Stimulated activated CD8-positive, alpha-beta memory T cell treated with anti-CD3 and anti-CD28 coated beads, Interleukin-4, amount 100 ng/mL, for 48 hours (primary cell): ENCODE results near the gene SKA3.
"Not testable (repeated sequence)": the region's sequence is repeated elsewhere in the genome, so short reads cannot be mapped to it uniquely, and the experiment has no call there.

Source experiments
- DNase-seq: peaks from one replicate; pipeline ENCODE4 v3.0.0-alpha.2; 2020

The SKA3 gene

DNA sequence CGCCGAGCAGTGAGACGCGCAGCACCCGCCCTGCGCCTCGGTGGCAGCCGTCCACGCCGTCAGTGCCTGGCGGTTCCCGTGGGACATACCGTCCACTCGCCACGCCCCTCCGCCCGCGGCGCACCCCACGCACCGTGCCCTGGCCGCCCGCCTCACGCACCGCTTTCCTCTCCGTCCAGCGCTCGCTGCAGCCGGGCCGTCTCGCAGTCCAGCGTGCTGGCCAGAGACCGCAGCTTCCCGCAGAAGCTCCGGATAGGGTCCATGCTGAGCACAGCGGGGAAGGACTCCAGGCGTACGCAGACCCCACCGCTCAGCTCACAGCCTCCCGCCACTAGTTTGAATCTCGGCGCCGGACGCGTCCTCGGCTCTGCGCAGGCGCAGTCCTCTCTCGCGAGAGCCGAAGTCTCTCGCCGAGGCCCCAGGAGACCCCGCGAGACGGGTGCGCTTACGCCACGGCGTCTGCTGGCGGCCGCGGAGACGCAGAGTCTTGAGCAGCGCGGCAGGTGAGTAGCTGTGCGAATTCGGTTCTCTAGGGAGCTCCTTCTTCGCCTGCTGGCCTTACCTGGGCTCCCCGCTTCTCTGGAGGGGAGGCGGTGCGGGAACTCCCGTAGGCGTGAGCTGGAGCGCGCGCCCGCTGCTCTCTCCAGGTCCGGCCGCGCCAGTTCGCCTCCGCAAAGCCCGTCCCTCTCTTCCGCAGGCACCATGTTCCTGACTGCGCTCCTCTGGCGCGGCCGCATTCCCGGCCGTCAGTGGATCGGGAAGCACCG is at the start of gene SKA3, which contains the start of gene MRPL57:
SKA3 (minus strand) TSS at position 338 of the 767 bp plus-strand sequence; CDS start at position 263, 75 bp downstream.
MRPL57 (plus strand) TSS at position 444 of the 767 bp plus-strand sequence; CDS start at position 703, 259 bp downstream.
- peak; percentile 95 for DNase-seq

DNA sequence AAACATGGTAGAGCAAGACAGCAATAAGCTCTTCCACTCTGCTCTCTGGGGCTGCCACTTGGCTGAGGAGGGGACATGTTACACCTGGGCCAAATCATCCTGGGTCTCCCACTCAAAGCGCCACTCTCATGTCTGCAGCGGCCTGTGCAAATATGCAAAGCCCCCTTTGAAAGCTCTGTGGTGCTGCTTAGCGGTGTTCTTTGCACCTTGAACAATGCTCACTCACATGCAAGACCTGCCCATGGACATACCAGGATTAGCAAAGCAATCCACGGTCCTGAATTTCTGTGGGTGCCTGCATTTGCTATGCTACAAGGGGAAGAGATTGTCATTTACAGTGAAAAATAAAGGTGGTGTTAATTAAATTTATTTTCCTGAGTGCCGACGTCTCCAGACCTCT is 48.7 kb upstream of the SKA3 start:
- no peak for DNase-seq

DNA sequence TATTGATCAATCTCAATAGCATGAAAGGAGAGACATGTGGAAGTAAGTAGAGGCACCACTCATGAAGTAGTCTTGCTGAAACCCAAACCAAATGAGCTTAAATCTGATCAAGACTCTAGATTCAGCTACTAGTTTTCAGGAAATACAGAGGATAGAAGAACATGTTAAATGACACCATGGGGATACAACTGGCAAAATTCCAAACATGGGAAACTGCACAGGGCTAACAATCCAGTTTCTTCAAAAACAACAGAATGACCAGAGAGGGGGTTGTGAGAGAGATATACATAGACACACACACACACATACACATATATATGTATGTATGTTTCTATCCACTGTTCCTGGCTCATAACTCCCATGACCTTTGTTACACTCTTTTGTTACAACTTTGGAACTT is 44.9 kb upstream of the SKA3 start:
- DNase-seq: no peak

DNA sequence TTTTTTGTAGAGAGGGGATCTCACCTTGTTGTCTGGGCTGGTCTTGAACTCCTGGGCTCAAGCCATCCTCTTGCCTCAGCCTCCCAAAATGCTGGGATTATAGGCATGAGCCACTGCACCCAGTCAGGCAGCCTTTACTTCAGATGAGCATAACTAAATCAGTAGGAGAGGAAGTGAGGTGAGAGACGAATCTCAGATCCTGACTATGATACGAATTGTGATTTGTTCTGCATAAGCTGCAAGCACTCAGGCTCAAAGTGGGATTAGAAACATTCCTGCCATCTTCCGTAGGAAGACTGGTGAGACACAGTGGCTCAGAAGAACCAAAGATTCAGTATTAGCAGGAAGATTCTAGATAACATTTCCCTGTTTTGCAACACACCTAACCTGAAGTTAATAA is 43.4 kb upstream of the SKA3 start:
- DNase-seq: not testable (repeated sequence)

DNA sequence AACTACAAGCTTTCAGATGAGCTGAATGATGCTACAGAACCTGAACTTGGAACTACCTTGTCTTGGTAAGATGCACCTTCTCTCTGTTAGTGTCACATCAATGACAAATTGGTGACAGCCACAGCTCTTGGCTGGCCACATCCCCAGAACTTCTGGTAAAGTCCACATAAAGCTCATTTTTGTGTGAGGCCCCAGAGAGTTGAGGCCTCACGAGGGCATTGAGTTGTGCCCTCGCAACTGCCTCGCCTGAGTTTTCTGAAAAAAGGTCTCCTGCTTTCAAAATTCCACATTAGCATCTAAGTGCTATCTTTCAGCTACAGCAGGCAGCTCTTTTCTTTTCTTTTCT is 42.7 kb upstream of the SKA3 start:
- no peak for DNase-seq

DNA sequence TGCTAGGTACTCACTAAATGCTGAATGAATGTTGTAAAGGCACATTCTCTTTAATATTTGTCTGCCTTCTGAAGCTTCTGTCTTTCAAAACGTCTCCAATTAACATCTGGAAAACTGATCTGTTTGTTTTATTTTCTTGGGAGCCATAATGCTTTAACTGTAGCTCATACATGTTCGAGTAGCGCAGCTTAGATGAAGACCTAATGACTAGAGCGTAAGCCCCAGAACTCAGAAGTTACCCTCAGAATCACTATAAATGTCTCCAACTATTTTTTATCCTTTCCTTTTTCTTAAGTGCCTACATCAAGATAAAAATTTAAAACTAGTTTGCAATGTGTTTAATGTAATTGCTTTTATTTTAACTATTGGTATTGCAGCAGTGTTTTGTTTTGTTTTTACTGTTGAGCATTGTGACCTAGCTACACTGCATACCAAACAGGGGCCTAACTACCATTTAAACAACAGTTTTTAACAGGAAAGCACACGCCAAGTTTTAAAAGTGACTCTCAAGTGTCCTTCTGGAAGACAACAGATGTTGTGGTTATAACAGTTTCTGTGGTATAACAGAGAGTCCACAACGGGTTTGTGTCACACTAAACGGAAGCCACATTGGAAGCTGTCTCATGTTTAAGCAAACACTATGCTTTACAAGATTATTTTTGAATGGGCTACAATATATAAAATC is 42.1 kb upstream of the SKA3 start:
- DNase-seq: no peak

DNA sequence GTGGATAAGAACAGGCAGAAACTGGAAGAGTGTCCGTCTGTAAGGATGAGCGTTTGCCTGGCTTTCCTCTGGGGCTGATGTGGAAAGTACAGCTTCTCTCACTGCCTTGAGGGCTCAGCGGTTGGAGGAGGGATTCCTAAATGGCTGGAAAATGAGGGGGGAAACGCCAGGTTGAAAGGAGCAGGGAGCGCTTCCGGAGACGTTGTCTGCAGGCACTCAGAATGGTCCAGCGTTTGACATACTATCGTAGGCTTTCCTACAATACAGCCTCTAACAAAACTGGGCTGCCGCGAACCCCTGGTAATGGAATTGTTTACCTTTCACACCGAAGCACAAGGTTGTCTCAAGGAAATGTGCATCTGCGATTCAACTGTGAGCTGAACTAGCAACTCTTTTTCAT is 40.0 kb upstream of the SKA3 start:
- no peak for DNase-seq

DNA sequence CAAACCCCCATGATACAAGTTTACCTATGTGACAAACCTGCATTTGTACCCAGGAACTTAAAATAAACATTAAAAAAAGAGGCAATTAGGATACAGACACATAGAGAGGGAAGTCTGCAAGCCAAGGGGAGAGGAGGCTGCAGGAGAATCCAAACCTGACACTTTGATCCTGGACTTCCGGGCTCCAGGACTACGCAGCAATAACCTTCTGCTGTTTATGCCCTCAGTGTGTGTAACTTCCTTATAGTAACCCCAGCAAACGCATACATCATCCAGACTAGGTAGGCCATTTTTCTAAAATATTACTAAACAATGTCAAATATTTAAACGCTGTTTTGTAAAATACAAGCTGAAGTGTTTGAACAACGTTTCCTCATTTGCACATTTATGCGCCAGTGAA is 39.1 kb upstream of the SKA3 start:
- DNase-seq: not testable (repeated sequence)

DNA sequence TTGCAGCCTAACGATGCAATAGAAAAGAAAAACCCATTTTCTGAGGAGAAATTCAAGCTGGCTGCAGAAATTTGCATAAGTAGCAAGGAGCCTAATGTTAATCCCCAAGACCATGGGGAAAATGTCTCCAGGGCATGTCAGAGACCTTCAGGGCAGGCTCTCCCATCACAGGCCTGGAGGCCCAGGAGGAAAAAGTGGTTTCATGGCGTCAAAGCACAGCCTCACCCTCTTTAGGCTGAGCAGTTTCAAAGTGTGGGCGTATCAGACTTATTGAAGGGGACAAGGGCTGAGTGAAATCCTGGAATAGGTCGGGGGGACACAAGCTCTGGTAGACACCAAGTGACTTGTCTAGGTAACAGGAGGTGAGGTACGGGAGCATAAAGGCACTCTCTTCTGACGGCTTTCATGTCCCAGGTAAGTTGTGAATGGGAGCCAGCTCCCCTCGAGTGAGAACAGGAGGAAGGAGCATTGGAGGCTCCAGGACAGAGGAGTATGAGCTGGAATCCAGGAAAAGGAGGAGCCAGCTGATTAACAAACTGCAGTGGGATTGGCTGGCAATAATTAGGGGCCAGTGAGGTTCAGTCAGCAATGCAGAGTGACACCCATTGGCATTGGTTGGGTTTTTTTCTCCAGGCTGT is 35.9 kb upstream of the SKA3 start:
- DNase-seq: no peak

DNA sequence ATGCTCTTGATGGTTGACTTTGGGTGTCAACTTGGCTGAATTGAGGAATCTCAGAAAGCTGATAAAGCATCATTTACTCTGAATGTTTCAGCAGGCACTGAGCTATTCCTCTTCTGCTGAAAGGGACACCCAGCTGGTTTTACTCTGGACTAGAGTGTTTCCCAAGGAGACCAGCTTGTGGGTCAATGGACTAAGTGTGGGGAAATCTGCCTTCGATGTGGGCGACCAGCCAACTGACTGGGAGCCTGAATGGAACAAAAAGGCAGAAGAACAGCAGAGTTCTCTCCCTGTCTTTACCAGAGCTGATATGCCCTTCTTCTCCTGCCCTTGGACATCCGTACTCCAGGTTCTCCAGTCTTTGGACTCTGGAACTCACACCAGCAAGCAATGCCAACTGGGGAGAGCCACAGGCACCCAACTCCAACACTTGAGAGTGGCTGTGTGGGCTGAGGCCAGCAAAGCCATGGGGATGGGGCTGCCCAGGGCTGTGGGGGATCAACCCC is 32.4 kb upstream of the SKA3 start:
- DNase-seq: no peak

DNA sequence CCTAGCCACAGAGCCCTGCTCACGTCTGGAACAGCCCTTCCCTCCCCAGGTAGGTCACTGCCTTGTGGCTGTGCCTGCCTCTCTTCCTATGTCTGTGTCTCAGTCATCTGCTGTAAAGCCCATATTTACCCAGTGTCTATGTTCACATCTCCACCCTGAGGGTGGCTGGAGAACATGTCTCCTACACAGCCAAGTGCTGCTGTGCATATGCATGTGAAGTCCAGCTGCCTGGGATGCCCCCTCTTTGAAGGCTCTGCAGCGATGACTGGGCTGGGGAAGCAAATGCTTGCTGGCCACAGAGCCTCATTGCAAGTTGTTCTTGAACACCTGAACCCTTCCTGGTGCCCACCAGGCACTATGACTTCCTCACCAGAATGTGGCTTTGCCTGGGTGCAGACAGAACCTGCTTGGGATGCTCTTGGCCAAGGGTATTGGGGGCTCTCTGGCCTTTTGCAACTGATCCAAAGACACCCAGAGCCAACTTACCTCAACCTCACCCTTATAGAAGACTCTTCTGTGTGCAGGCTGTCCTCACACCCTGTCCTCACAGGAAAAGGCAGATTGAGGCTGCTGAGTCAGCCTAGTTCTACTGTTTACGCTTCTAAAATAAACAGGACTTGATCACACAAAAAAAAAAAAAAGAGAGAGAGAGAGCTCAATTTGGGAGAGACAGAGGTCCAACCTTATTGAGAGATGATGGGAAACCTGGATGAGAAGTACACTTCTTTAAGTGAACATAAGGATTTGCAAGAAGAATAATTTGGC is 26.6 kb upstream of the SKA3 start:
- DNase-seq: no peak

DNA sequence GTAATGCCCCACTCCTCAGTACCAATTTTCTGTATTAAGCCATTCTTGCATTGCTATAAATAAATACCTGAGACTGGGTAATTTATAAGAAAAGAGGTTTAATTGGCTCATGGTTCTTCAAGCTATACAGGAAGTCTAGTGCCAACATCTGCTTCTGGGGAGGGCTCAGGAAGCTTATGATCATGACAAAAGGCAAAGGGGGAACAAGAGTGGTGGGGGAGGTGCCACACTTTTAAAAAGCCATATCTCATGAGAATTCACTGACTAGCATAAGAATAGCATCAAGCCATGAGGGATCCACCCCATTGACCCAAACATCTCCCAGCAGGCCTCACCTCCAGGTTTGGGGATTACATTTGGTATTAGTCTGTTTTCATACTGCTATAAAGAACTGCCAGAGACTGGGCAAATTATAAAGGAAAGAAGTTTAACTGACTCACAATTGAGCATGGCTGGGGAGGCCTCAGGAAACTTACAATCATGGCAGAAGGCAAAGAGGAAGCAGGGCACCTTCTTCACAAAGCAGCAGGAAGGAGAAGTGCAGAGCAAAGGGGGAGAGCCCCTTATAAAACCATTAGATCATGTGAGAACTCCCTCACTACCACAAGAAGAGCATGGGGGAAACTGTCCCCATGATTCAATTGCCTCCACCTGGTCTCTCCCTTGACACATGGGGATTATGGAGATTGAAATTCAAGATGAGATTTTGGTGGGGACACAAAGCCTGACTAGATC is 25.3 kb upstream of the SKA3 start:
- DNase-seq: not testable (repeated sequence)

DNA sequence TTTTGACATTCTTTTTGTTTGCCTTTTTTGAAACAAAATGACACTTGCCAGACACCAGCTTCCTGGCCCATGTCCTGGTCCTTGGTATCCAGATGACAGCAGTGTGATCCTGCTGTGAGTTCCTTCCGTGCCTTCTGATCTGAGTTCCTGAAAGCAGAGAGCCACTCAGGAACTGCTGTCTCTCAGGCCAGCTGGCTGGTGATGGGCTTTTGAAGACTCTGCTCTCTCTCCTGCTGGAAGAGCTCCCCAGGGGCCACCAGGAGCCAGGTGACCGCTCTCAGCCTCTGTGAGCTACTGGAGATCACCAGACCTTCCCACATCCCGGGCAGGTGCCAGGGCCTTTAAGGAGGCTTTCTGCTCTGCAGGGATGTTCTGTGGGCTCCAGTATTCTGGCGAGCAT is 22.0 kb upstream of the SKA3 start:
- not testable (repeated sequence) for DNase-seq

DNA sequence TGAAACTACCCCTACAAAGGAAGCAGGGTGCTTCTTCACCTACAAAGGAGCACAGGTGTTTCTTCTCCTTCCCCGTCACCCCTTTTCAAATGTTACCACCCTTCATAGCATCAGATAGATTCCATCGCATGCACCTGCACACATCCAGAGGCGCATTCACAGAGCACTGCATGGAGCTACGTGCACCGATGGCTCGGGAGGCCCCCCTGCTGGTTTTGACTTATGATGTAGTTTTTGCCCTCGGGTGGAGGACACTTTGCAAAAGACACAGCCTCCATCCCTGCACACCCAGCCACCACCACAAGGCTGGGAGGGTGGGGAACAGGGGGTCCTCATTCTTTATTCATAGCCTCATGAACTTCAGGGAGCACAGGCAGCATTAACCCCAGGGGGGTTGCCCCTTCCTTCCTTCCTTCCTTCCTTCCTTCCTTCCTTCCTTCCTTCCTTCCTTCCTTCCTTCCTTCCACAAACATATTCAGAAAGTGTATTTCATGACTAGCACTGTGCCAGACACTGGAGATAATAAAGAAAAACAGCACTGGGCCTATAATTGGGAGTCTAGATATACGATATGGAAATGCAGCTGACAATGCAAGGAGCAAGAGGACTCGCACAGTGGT is 21.4 kb upstream of the SKA3 start:
- DNase-seq: not testable (repeated sequence)

DNA sequence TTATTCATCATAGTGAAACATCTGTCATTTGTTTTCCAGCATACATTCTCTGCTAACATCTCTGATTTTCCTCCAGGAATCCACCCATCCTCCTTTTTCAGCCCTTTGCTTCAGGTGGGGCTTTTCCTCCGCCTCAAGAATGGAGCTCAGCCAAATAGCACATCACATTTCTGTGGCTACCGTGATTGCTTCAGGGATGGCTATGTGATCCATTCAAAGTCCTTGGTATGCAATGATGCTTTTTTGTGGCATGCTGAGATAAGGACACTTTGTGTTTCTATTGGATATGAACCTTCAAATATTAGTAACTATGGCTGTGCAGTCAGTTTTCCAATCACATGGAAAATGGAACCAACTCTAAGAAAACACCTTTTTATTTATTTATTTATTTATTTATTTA is 18.4 kb upstream of the SKA3 start:
- DNase-seq: not testable (repeated sequence)

DNA sequence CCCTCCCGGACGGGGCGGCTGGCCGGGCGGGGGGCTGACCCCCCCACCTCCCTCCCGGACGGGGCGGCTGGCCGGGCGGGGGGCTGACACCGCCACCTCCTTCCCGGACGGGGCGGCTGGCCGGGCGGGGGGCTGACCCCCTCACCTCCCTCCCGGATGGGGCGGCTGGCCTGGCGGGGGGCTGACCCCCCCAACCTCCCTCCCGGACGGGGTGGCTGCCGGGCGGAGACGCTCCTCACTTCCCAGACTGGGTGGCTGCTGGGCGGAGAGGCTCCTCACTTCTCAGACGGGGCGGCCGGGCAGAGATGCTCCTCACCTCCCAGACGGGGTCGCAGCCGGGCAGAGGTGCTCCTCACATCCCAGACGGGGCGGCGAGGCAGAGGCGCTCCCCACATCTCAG is 10.1 kb upstream of the SKA3 start:
- not testable (repeated sequence) for DNase-seq

DNA sequence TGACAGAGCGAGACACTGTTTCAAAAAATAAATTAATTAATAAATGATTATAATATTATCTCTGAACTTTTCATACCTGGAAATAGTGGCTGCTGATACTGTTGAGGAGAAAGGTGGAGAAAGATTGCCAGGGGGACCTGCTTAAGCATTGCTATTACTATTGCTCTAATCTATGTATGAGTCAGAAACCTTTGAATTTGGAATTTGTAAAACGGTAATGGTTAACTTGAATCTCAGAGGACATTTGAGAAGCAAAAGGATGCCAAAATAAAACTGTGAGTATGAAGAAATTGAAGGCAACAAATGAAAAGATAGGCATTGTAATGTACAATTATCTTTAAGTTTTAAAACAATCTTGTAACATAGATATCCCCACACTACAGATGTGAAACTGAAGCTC is 5.3 kb upstream of the SKA3 start:
- no peak for DNase-seq

DNA sequence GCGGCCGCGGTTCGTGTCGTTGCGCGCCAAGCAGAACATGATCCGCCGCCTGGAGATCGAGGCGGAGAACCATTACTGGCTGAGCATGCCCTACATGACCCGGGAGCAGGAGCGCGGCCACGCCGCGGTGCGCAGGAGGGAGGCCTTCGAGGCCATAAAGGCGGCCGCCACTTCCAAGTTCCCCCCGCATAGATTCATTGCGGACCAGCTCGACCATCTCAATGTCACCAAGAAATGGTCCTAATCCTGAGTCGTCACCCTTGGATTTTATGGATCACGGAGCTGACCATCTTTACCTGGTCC is 581 bp upstream of the SKA3 start:
- peak; percentile 49 for DNase-seq

DNA sequence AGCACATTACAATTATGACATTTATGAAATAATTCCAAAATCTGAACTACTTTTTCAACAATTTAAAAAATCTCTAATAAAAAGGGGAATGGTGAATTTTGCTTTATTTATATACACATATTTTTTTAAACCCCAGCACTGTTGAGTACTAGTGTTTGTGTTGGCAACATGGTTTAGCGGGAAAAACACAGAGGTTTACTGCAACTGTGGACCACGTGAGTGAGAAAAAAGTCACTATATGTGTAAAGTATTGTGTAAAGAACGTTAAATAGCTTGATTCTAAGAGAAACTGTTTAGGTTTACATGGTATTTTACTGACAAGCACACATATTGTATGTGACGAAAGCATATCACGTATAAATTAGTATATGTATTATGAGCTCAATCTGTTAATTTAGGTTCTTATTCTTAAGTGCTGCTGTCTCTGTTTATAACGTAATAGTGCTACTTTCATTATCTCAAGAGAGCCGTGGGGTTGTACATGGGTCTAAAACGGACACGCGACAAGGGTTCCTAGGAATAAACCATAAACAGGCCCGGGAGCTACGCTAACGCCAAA is 617 bp downstream of the SKA3 start:
- no peak for DNase-seq

DNA sequence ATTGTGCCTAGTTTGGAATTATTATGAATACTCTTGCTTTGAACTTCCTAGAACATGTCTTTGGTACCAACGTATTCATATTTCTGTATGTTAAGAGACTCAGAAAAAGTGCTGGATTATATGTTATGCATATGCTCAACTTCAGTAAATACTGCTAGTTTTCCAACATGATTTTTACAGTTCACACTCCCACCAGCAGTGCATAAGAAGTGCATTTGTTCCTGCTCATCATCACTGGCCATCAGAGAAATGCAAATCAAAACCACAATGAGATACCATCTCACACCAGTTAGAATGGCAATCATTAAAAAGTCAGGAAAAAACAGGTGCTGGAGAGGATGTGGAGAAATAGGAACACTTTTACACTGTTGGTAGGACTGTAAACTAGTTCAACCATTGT is 2.6 kb downstream of the SKA3 start:
- DNase-seq: not testable (repeated sequence)

DNA sequence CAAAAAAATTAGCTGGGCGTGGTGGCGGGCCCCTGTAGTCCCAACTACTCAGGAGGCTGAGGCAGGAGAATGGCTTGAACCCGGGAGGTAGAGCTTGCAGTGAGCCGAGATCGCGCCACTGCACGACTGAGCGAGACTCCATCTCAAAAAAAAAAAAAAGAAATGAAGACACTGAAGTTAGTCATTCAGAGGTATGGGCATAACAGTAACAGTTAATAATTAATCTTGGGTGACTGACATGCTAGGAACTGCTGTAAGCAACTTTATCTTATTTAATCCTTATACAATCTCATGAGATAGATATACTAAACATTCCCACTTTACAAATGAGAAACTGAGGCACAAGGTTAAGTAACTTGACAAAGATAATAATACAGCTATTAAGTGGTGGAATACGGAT is 4.9 kb downstream of the SKA3 start:
- no peak for DNase-seq

DNA sequence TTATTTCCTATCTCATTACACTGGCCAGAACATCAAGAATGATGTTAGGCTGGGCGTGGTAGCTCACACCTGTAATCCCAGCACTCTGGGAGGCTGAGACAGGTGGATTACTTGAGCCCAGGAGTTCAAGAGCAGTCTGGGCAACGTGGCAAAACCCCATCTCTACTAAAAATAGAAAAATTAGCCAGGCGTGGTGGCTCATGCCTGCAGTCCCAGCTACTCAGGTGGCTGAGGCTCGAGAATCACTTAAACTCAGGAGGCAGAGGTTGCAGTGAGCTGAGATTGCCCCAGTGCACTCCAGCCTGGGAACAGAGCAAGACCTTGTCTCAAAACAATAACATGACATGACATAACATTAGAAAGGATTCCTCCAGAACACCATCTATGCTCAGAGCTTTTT is 10.7 kb downstream of the SKA3 start:
- not testable (repeated sequence) for DNase-seq
